ENCODE data around the gene PUS7. TPM values are rescaled to one million over a fixed set of nuclear protein-coding genes. Genes with fewer than 3 reads are reported as not detected.

PUS7 gene
- total RNA-seq, 2 donors from 2014 or later = 9.6 to 10.4 TPM

GRCh38 chr7:105512926-105513526 is 9.0 kb downstream of the PUS7 start:
- DNase-seq (ENCODE audit: low spot score) = no peak
- intact Hi-C loops (cut with DNase I) = no loop called here
- Histone ChIP-seq H3K4me1 (replicated peaks) (no peaks in the 10 kb centered on the region), H3K27ac (no peak overlapping the region), H3K27me3 (replicated peaks; ENCODE audit: insufficient read depth) (no peaks in the 10 kb centered on the region), H3K36me3 (no peaks in the 10 kb centered on the region), H3K4me3 (no peak overlapping the region), H3K9me3 (no peaks in the 10 kb centered on the region)
- no peak for TF ChIP-seq POLR2A (IDR thresholded peaks at IDR 0.05)
- WGBS = 91% methylated on average over 4 of the region's 4 CpGs

GRCh38 chr7:105512415-105512814 is 9.7 kb downstream of the PUS7 start:
- intact Hi-C loops (cut with DNase I) = no loop called here
- Histone ChIP-seq H3K4me1 (replicated peaks) (no peaks in the 10 kb centered on the region), H3K27ac (no peak overlapping the region), H3K27me3 (replicated peaks; ENCODE audit: insufficient read depth) (no peaks in the 10 kb centered on the region), H3K4me3 (no peak overlapping the region), H3K36me3 (no peaks in the 10 kb centered on the region), H3K9me3 (no peaks in the 10 kb centered on the region)
- no peak for TF ChIP-seq POLR2AphosphoS5 (IDR thresholded peaks at IDR 0.05)
- no peak for TF ChIP-seq POLR2A (IDR thresholded peaks at IDR 0.05)
- no peak for TF ChIP-seq CTCF (IDR thresholded peaks at IDR 0.05)
- WGBS = 80% methylated on average over 4 of the region's 4 CpGs
- DNase-seq (ENCODE audit: low spot score) = no peak

DNA sequence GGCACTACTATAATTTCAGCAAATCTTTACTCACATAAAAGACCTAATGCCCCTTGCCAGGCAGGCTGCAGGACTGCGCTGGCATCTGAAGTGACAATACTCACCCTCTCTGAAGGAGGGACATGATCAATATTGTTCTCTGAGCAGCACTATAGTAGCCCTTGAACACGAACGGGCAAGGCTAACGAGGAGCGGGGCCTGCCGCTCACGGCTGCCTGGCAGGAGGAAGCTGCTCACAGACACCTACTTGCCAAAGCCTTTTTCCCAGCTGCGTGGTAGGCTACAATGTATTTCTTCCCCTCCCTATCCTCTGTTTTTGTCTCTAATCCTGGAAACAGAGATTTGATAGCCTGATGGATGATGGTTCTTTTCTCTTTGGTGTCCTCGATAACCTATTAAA is 19.9 kb downstream of the PUS7 start:
- no peaks in the 10 kb centered on the region for H3K36me3 ChIP-seq
- 91% methylated on average over 9 of the region's 9 CpGs for WGBS
- intact Hi-C loops (cut with DNase I) = no loop called here
- no peaks in the 10 kb centered on the region for H3K4me1 ChIP-seq (replicated peaks)
- no peak overlapping the region for H3K4me3 ChIP-seq
- TF ChIP-seq POLR2AphosphoS5 (IDR thresholded peaks at IDR 0.05) = no peak
- TF ChIP-seq CTCF (IDR thresholded peaks at IDR 0.05) = no peak
- TF ChIP-seq POLR2A (IDR thresholded peaks at IDR 0.05) = no peak
- no peaks in the 10 kb centered on the region for H3K9me3 ChIP-seq
- H3K27me3 ChIP-seq (replicated peaks; ENCODE audit: insufficient read depth) = no peaks in the 10 kb centered on the region
- no peak for DNase-seq (ENCODE audit: low spot score)
- no peak overlapping the region for H3K27ac ChIP-seq

DNA sequence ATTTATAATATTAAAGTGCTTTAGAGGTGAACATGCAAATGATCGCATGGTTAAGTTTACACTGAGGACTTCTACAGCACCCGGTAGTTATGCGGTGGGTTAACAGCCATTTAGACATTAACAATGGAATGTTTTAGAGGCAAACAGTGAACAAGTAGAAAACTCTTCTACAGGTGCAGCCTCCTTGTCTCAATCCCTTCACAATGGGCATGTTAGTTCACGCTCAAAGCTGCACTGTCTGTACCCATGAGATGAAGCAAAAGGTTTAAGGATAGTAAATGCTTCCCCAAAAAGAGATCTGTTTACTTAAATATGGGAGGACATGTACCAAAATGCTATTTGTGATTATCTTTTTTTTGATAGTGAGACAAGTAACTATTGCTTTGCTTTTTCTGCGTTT is 25.1 kb downstream of the PUS7 start:
- no peak for TF ChIP-seq POLR2AphosphoS5 (IDR thresholded peaks at IDR 0.05)
- no peak for TF ChIP-seq POLR2A (IDR thresholded peaks at IDR 0.05)
- TF ChIP-seq CTCF (IDR thresholded peaks at IDR 0.05) = no peak
- Histone ChIP-seq H3K4me1 (replicated peaks) (no peaks in the 10 kb centered on the region), H3K27ac (no peak overlapping the region), H3K9me3 (no peaks in the 10 kb centered on the region), H3K36me3 (no peaks in the 10 kb centered on the region), H3K27me3 (replicated peaks; ENCODE audit: insufficient read depth) (no peaks in the 10 kb centered on the region), H3K4me3 (no peak overlapping the region)
- intact Hi-C loops (cut with DNase I) = no loop called here
- WGBS = 38% methylated on average over 5 of the region's 5 CpGs
- DNase-seq (ENCODE audit: low spot score) = no peak

DNA sequence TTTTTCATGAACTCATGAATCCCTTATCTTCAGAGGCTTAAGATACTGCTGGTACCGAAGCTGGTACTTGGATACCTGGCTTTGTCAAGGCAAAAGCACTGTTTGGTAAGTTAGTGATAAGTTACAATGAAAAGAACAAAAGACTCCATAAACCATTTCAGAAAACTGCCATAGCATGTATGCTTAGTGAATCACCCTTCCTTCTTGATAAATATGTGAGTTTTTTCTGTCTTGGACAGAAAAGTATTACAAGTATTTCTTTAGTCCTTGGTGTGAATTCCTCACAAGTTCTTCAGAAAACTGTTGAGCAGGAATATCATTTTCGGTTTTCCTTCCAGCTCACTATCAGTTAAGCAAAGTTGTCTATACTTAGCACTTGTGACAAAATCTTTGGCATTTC is 25.6 kb downstream of the PUS7 start:
- DNase-seq (ENCODE audit: low spot score) = no peak
- WGBS = 38% methylated on average over 2 of the region's 2 CpGs
- intact Hi-C loops (cut with DNase I) = no loop called here
- no peaks in the 10 kb centered on the region for H3K4me1 ChIP-seq (replicated peaks)
- H3K27me3 ChIP-seq (replicated peaks; ENCODE audit: insufficient read depth) = no peaks in the 10 kb centered on the region
- H3K9me3 ChIP-seq = no peaks in the 10 kb centered on the region
- no peaks in the 10 kb centered on the region for H3K36me3 ChIP-seq
- no peak overlapping the region for H3K27ac ChIP-seq
- no peak for TF ChIP-seq POLR2A (IDR thresholded peaks at IDR 0.05)
- no peak for TF ChIP-seq POLR2AphosphoS5 (IDR thresholded peaks at IDR 0.05)
- no peak for TF ChIP-seq CTCF (IDR thresholded peaks at IDR 0.05)
- no peak overlapping the region for H3K4me3 ChIP-seq

Measured in prostate gland (tissue), 2 donors.